ENCODE measurements around the gene INPPL1.

DNA sequence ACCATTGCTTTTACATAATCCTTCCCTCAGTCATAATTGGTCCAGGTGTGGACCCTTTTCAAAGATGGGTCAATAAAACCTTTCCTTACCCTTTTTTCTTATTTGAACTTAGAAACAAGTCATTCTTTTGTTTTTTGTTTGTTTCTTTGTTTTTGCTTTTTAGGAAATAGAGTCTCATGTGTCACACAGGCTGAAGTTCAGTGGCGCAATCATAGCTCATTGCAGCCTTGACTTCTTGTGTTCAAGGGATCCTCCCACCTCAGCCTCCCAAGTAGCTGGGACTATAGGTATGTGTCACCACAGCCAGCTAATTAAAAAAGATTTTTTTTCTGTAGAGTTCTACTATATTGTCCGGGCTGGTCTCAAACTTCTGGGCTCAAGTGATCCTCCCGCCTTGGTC lies 28.8 kb downstream of the INPPL1 start:
- TF ChIP-seq, protein P1, sequence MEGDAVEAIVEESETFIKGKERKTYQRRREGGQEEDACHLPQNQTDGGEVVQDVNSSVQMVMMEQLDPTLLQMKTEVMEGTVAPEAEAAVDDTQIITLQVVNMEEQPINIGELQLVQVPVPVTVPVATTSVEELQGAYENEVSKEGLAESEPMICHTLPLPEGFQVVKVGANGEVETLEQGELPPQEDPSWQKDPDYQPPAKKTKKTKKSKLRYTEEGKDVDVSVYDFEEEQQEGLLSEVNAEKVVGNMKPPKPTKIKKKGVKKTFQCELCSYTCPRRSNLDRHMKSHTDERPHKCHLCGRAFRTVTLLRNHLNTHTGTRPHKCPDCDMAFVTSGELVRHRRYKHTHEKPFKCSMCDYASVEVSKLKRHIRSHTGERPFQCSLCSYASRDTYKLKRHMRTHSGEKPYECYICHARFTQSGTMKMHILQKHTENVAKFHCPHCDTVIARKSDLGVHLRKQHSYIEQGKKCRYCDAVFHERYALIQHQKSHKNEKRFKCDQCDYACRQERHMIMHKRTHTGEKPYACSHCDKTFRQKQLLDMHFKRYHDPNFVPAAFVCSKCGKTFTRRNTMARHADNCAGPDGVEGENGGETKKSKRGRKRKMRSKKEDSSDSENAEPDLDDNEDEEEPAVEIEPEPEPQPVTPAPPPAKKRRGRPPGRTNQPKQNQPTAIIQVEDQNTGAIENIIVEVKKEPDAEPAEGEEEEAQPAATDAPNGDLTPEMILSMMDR (IDR thresholded peaks at IDR 0.05) = no peak
- no peak for TF ChIP-seq POLR2A (IDR thresholded peaks at IDR 0.05)
- TF ChIP-seq POLR2AphosphoS5 (IDR thresholded peaks at IDR 0.05) = no peak

Data from suprapubic skin (tissue), 4 donors.